CD14-positive monocyte (primary cell): ENCODE measurements around the gene TEKT1. TPM values are rescaled to one million over a fixed set of nuclear protein-coding genes. Genes with fewer than 3 reads are reported as not detected.

Experiments used
- DNase-seq, 3 donors: peaks; one replicate each; pipeline ENCODE4 v3.0.0-alpha.2; 2011 to 2022
- H2AFZ ChIP-seq: 2 replicates; pipeline ENCODE4 v1.6.0; 2012; ENCODE audit warnings: mild to moderate bottlenecking, low read depth, low read length, inconsistent platforms; ENCODE audit not compliant: insufficient read depth, poor library complexity, severe bottlenecking
- H3K27ac ChIP-seq, 2 donors: 1 replicate in 1 of 2; 2 replicates in 1 of 2; pipeline ENCODE4 v1.5.1; 2012 to 2013; ENCODE audit warnings: low read length in 2 of 2, control low read depth in 1 of 2, inconsistent platforms in 1 of 2, low read depth in 1 of 2, mild to moderate bottlenecking in 1 of 2
- H3K27me3 ChIP-seq, 2 donors: one replicate each; pipeline versions ENCODE4 v1.6.0 to v1.6.1; 2011 to 2013; ENCODE audit warnings: low read length in 2 of 2; ENCODE audit not compliant: control insufficient read depth in 2 of 2, insufficient read depth in 2 of 2
- H3K36me3 ChIP-seq, 2 donors: replicated peaks in 1 of 2; 1 replicate in 1 of 2; 2 replicates in 1 of 2; pipeline versions ENCODE4 v1.5.1 to v1.6.1; 2012 to 2013; ENCODE audit warnings: low read length in 2 of 2, control low read depth in 1 of 2, inconsistent platforms in 1 of 2, mild to moderate bottlenecking in 1 of 2; ENCODE audit not compliant: insufficient read depth in 2 of 2, control insufficient read depth in 1 of 2
- H3K4me1 ChIP-seq, 2 donors: 1 replicate in 1 of 2; 2 replicates in 1 of 2; pipeline versions ENCODE4 v1.5.1 to v1.6.1; 2012 to 2013; ENCODE audit warnings: low read length in 2 of 2, control low read depth in 1 of 2, inconsistent platforms in 1 of 2, mild to moderate bottlenecking in 1 of 2, moderate library complexity in 1 of 2; ENCODE audit not compliant: insufficient read depth in 2 of 2, control insufficient read depth in 1 of 2
- H3K4me2 ChIP-seq: replicated peaks from 2 replicates; pipeline ENCODE3; 2012; ENCODE audit warnings: low read length, moderate library complexity, mild to moderate bottlenecking; ENCODE audit not compliant: poor library complexity, severe bottlenecking; ENCODE audit errors: extremely low read depth
- H3K4me3 ChIP-seq, 3 experiments: fragments of 200-600 bp in 1 of 3; sonication (generic) in 1 of 3; replicated peaks in 1 of 3; 1 replicate in 2 of 3; 2 replicates in 1 of 3; pipeline ENCODE4 v1.5.1; 2011 to 2013; ENCODE audit warnings: low read length in 3 of 3, mild to moderate bottlenecking in 3 of 3, control low read depth in 2 of 3, low read depth in 2 of 3, inconsistent platforms in 1 of 3, moderate library complexity in 1 of 3
- H3K79me2 ChIP-seq: 2 replicates; pipeline ENCODE4 v1.6.0; 2012; ENCODE audit warnings: mild to moderate bottlenecking, control low read depth, inconsistent platforms, low read length, moderate library complexity; ENCODE audit not compliant: insufficient read depth
- H3K9ac ChIP-seq: 2 replicates; pipeline ENCODE4 v1.6.0; 2017; ENCODE audit warnings: low read length, mild to moderate bottlenecking; ENCODE audit not compliant: insufficient read depth, poor library complexity, severe bottlenecking
- H3K9me3 ChIP-seq, 2 donors: replicated peaks in 1 of 2; 1 replicate in 1 of 2; 2 replicates in 1 of 2; pipeline versions ENCODE4 v1.5.1 to v1.6.1; 2012 to 2013; ENCODE audit warnings: low read length in 2 of 2, control low read depth in 1 of 2; ENCODE audit not compliant: control insufficient read depth in 1 of 2, insufficient read depth in 1 of 2
- H4K20me1 ChIP-seq: 2 replicates; pipeline ENCODE4 v1.6.0; 2012; ENCODE audit warnings: mild to moderate bottlenecking, low read length, control low read depth, moderate library complexity; ENCODE audit not compliant: insufficient read depth
- H3K27ac Mint-ChIP-seq, 7 donors: one replicate each; pipeline ENCODE4 v1.8.0; 2020; ENCODE audit warnings: mild to moderate bottlenecking in 7 of 7, mixed read lengths in 7 of 7, moderate library complexity in 6 of 7, inconsistent platforms in 2 of 7
- H3K27me3 Mint-ChIP-seq, 3 donors: one replicate each; pipeline ENCODE4 v1.8.0; 2021 to 2022; ENCODE audit warnings: low read depth in 3 of 3, mild to moderate bottlenecking in 3 of 3, mixed read lengths in 3 of 3, moderate library complexity in 3 of 3, inconsistent platforms in 1 of 3
- H3K36me3 Mint-ChIP-seq, 2 donors: one replicate each; pipeline ENCODE4 v1.8.0; 2020; ENCODE audit warnings: mixed read lengths in 2 of 2, inconsistent platforms in 1 of 2, mild to moderate bottlenecking in 1 of 2
- H3K4me1 Mint-ChIP-seq: one replicate; pipeline ENCODE4 v1.8.0; 2020; ENCODE audit warnings: mild to moderate bottlenecking, mixed read lengths
- H3K4me3 Mint-ChIP-seq, 2 donors: one replicate each; pipeline ENCODE4 v1.8.0; 2020; ENCODE audit warnings: mild to moderate bottlenecking in 2 of 2, mixed read lengths in 2 of 2, moderate library complexity in 1 of 2
- H3K9me3 Mint-ChIP-seq, 7 donors: one replicate each; pipeline ENCODE4 v1.8.0; 2020 to 2022; ENCODE audit warnings: mixed read lengths in 7 of 7, mild to moderate bottlenecking in 6 of 7, moderate library complexity in 6 of 7, inconsistent platforms in 2 of 7
- WGBS: methylation state at CpG from one replicate; pipeline ENCODE4 v1.1.5; 2013; ENCODE audit warnings: missing lambda C conversion rate; ENCODE audit not compliant: insufficient coverage; 5-methylcytosine and 5-hydroxymethylcytosine counted together
- intact Hi-C, 2 donors: fragments of 100-400 bp; cut with micrococcal nuclease; formaldehyde crosslinking; loops; one replicate each; pipeline versions ENCODE4 v1.15.0 to v1.15.1; 2023
- polyA plus RNA-seq, 3 donors: library from polyadenylated mRNA; depleted of rRNA in 1 of 3; unstranded in 2 of 3; stranded (reverse) in 1 of 3; fragments of 300-500 nt in 2 of 3; fragments of >200 nt in 1 of 3; fragmentation: Illumina TruSeq in 2 of 3; gene quantifications; 1 replicate in 2 of 3; 2 replicates in 1 of 3; pipeline ENCODE4 v1.2.3, GENCODE V29; 2012 to 2021
- TF ChIP-seq, protein P1 (sequence below): fragments of 200-600 bp; IDR thresholded peaks from one replicate; pipeline ENCODE4 v1.8.0; 2022; ENCODE audit warnings: antibody characterized with exemption, mild to moderate bottlenecking

The TEKT1 gene
- polyA plus RNA-seq, 3 donors = not detected

DNA sequence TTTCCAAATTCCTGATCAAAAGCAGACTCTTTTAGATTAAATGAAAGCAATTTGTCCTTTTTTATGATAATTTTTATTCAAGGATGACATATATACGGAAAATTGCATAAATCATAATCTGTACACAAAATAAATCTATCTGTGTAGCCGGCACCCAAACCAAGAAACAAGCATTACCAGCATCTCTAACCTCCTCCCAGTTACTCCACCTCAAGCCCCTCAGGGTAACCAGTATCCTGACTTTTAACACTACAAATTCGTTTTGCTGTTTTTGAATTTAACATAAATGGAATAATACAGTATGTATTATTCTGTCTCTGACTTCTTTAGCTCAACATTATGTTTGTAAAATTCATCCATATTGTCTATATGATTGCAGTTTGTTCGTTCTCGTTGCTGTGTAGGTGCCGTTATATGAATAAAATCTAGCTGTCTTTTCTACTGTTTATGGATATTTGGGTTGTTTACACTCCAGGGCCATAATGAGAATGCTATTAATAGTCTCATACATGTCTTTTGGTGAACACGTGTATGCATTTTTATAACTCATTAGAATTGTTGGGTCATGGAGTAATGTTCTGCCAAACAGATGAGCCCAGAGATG lies 1.0 kb downstream of the TEKT1 start:
- Histone ChIP-seq H3K36me3 (no peaks in the 10 kb centered on the region), H3K27me3 (peaks cover 35 to 50% of the 10 kb centered on the region in 2 donors), H3K4me3 (no peak overlapping the region), H3K4me1 (peaks cover 13 to 15% of the 10 kb centered on the region in 2 donors), H3K27ac (no peak overlapping the region), H3K9ac (no peak overlapping the region), H3K9me3 (no peaks in the 10 kb centered on the region), H4K20me1 (no peaks in the 10 kb centered on the region), H3K4me2 (no peak overlapping the region), H2AFZ (no peak overlapping the region), H3K79me2 (no peaks in the 10 kb centered on the region)
- Mint-ChIP-seq H3K27ac (peak overlapping the region in 4 of 7 donors; percentile 87 to 93 (median 90)), H3K9me3 (peaks cover 0 to 5% (median 2%) of the 10 kb centered on the region in 7 donors), H3K4me1 (peaks cover 17% of the 10 kb centered on the region), H3K4me3 (peak overlapping the region in 1 of 2 donors; percentile 95), H3K36me3 (no peaks in the 10 kb centered on the region), H3K27me3 (peaks cover 37 to 45% (median 44%) of the 10 kb centered on the region in 3 donors)
- DNase-seq = no peak
- TF ChIP-seq, protein P1, sequence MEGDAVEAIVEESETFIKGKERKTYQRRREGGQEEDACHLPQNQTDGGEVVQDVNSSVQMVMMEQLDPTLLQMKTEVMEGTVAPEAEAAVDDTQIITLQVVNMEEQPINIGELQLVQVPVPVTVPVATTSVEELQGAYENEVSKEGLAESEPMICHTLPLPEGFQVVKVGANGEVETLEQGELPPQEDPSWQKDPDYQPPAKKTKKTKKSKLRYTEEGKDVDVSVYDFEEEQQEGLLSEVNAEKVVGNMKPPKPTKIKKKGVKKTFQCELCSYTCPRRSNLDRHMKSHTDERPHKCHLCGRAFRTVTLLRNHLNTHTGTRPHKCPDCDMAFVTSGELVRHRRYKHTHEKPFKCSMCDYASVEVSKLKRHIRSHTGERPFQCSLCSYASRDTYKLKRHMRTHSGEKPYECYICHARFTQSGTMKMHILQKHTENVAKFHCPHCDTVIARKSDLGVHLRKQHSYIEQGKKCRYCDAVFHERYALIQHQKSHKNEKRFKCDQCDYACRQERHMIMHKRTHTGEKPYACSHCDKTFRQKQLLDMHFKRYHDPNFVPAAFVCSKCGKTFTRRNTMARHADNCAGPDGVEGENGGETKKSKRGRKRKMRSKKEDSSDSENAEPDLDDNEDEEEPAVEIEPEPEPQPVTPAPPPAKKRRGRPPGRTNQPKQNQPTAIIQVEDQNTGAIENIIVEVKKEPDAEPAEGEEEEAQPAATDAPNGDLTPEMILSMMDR = no peak
- intact Hi-C loops = no loop called here
- 100% methylated on average over 1 of the region's 7 CpGs for WGBS

DNA sequence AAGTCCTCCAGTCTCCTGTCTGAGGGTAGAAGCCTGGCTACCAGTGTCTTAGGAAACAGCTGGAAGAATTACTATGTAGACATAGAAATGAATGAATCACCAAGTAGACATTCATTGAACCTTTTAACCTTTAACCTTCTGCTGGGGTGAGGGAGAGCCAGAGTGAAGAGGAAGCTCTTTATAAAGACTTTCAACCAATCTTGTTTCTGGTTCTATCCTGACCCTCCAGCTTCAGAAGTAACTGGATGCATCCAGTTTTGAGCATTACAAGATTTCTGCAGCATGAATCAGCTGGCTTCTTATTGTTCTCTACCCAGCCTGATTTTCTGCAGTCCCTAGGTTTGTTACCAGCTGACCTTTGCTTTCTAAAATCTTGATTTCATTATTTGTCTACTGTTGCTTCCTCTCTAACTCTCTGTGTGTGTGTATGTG lies 8.5 kb downstream of the TEKT1 start:
- Mint-ChIP-seq H3K4me1 (no peaks in the 10 kb centered on the region), H3K36me3 (no peaks in the 10 kb centered on the region), H3K9me3 (peaks cover 0 to 4% (median 0%) of the 10 kb centered on the region in 7 donors), H3K27me3 (peaks cover 2 to 4% (median 4%) of the 10 kb centered on the region in 3 donors), H3K4me3 (no peak overlapping the region), H3K27ac (no peak overlapping the region)
- H3K27ac ChIP-seq = no peak overlapping the region
- H4K20me1 ChIP-seq = no peaks in the 10 kb centered on the region
- H2AFZ ChIP-seq = no peak overlapping the region
- no peaks in the 10 kb centered on the region for H3K79me2 ChIP-seq
- H3K9me3 ChIP-seq = no peaks in the 10 kb centered on the region
- no peak for DNase-seq
- H3K36me3 ChIP-seq = no peaks in the 10 kb centered on the region
- H3K4me2 ChIP-seq = no peak overlapping the region
- no peaks in the 10 kb centered on the region for H3K4me1 ChIP-seq
- TF ChIP-seq, protein P1 = no peak
- H3K4me3 ChIP-seq = no peak overlapping the region
- intact Hi-C loops = no loop called here
- no peaks in the 10 kb centered on the region for H3K27me3 ChIP-seq
- no peak overlapping the region for H3K9ac ChIP-seq
